Measurements from ENCODE around the gene LYRM9.

LYRM9 gene

DNA sequence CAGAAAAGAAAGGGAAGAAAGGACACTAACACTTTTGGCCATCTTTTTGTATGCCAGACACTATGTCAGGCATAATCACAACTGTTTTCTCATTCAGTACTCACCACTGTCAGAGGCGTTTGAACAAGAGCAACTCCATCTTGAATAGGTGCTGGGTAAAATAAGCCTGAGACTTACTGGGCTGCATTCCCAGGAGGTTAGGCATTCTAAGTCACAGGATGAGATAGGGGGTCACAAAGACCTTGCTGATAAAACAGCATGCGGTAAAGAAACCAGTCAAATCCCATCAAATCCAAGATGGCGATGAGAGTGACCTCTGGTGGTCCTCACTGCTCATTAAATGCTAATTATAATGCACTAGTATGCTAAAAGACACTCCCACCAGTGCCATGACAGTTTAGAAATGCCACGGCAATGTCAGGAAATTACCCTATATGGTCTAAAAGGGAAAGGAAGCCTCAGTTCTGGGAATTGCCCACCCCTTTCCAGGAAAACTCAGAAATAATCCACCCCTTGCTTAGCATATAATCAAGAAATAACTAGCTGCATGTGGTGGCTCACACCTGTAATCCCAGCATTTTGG is 14.9 kb upstream of the LYRM9 start:
- Histone ChIP-seq H3K27me3 (ENCODE audit: insufficient read depth, poor library complexity, severe bottlenecking) (no peaks in the 10 kb centered on the region), H3K9me3 (ENCODE audit: severe bottlenecking) (no peaks in the 10 kb centered on the region), H3K4me1 (ENCODE audit: insufficient read depth, poor library complexity, severe bottlenecking) (no peaks in the 10 kb centered on the region), H3K27ac (ENCODE audit: poor library complexity, severe bottlenecking) (no peak overlapping the region), H3K4me3 (ENCODE audit: severe bottlenecking) (no peak overlapping the region), H3K36me3 (ENCODE audit: low read depth) (no peaks in the 10 kb centered on the region)
- ATAC-seq (ENCODE audit: low read depth), result no peak
- DNase-seq (ENCODE audit: low spot score), result no peak
- TF ChIP-seq CTCF (IDR thresholded peaks at IDR 0.05; ENCODE audit: poor library complexity, severe bottlenecking), result no peak

- no peak for DNase-seq (ENCODE audit: low spot score)
- Histone ChIP-seq H3K36me3 (ENCODE audit: low read depth) (no peaks in the 10 kb centered on the region), H3K4me3 (ENCODE audit: severe bottlenecking) (no peak overlapping the region), H3K27ac (ENCODE audit: poor library complexity, severe bottlenecking) (no peak overlapping the region), H3K9me3 (ENCODE audit: severe bottlenecking) (no peaks in the 10 kb centered on the region), H3K4me1 (ENCODE audit: insufficient read depth, poor library complexity, severe bottlenecking) (no peaks in the 10 kb centered on the region), H3K27me3 (ENCODE audit: insufficient read depth, poor library complexity, severe bottlenecking) (no peaks in the 10 kb centered on the region)
- TF ChIP-seq CTCF (IDR thresholded peaks at IDR 0.05; ENCODE audit: poor library complexity, severe bottlenecking), result no peak
- no peak for ATAC-seq (ENCODE audit: low read depth)
Measured at GRCh38 chr17:27906623-27907022, 13.5 kb upstream of the LYRM9 start.

DNA sequence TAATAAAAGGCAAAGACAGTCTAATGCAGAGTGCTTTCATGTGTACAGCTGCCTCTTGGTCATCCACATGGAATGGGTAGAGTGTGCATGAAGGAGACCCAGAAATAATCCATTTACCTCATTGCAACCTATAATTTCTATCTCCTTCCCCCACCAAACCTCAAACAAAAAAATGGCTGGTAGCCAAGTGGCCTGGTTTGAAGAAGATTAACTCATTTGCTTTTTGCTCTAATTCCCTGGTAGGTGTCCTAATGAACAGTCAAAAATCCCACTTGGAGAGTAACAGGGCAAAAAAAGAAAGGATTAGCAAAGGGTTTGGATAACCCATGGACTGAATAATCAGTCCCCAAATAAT is 13.0 kb upstream of the LYRM9 start:
- no peak for ATAC-seq (ENCODE audit: low read depth)
- no peak for DNase-seq (ENCODE audit: low spot score)
- Histone ChIP-seq H3K4me1 (ENCODE audit: insufficient read depth, poor library complexity, severe bottlenecking) (no peaks in the 10 kb centered on the region), H3K36me3 (ENCODE audit: low read depth) (no peaks in the 10 kb centered on the region), H3K27ac (ENCODE audit: poor library complexity, severe bottlenecking) (no peak overlapping the region), H3K9me3 (ENCODE audit: severe bottlenecking) (no peaks in the 10 kb centered on the region), H3K4me3 (ENCODE audit: severe bottlenecking) (no peak overlapping the region), H3K27me3 (ENCODE audit: insufficient read depth, poor library complexity, severe bottlenecking) (no peaks in the 10 kb centered on the region)
- no peak for TF ChIP-seq CTCF (IDR thresholded peaks at IDR 0.05; ENCODE audit: poor library complexity, severe bottlenecking)

DNA sequence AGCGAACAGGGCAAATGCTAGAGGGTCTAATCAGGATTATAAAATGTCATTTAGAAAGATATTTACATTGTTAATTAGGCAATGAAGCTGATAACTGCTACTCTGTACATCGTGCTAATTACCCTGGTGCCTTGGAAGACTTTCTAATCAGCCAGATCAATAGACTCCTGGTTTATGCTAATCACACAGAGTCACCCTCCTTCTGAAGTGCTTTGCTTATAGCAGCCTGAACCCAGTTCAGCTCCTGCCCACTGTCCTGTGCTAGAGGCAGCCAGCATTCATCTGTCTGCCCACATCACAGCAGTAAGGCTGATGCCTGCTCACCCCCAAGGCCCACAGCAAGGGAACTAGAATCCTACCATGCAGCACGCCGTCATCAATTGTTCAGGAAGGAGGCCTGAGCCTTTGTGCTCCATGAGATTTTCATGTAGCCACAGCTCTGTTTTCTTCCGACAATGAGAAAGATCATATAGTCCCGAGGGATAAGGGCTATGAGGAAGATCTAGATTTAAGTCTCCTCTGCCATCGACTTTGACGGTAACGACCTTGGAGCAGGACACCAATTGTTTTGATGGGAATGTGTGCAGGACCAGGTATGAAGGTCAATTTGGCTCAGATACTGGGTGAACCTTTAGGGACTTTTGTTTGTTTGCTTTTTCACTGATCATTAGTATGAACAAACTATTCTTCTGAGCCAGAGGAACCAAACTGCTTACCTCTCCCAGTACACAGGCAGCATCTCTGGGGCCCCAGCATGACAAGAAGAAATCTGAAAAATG is 12.5 kb upstream of the LYRM9 start:
- ATAC-seq (ENCODE audit: low read depth) (no peak), DNase-seq (ENCODE audit: low spot score) (no peak)

More for the DNA sequence above, 12.5 kb upstream of the LYRM9 start:
- TF ChIP-seq CTCF (IDR thresholded peaks at IDR 0.05; ENCODE audit: poor library complexity, severe bottlenecking), result no peak
- Histone ChIP-seq H3K9me3 (ENCODE audit: severe bottlenecking) (no peaks in the 10 kb centered on the region), H3K27ac (ENCODE audit: poor library complexity, severe bottlenecking) (no peak overlapping the region), H3K36me3 (ENCODE audit: low read depth) (no peaks in the 10 kb centered on the region), H3K4me3 (ENCODE audit: severe bottlenecking) (no peak overlapping the region), H3K27me3 (ENCODE audit: insufficient read depth, poor library complexity, severe bottlenecking) (no peaks in the 10 kb centered on the region), H3K4me1 (ENCODE audit: insufficient read depth, poor library complexity, severe bottlenecking) (no peaks in the 10 kb centered on the region)

Data from RWPE2 (cell line).